Measurements from ENCODE around the gene RETREG2.

DNA sequence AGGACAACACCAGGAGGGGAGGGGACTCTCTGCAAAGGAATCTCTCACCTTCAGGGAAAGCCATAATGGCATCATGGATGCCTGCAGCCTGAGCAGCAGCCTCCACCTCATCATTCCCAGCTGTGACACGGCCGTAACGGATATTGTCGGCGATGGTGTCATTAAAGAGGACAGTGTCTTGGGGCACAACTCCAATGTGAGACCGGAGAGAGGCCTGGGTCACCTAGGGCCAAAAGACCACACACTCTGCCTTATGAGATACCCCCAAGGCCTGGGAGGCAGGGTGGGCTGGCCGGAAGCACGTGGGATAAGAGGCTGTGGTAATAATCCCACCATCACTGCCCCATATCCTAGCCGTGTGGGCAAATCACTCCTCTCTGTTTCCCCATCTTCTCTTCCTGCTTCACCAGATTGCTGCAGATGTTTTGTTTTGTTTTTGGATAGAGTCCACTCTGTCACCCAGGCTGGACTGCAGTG lies 32.8 kb downstream of the RETREG2 start:
- TF ChIP-seq EP300 (IDR thresholded peaks at IDR 0.05) (no peak), POLR2AphosphoS5 (IDR thresholded peaks at IDR 0.05) (no peak)
- TF ChIP-seq, protein P1, sequence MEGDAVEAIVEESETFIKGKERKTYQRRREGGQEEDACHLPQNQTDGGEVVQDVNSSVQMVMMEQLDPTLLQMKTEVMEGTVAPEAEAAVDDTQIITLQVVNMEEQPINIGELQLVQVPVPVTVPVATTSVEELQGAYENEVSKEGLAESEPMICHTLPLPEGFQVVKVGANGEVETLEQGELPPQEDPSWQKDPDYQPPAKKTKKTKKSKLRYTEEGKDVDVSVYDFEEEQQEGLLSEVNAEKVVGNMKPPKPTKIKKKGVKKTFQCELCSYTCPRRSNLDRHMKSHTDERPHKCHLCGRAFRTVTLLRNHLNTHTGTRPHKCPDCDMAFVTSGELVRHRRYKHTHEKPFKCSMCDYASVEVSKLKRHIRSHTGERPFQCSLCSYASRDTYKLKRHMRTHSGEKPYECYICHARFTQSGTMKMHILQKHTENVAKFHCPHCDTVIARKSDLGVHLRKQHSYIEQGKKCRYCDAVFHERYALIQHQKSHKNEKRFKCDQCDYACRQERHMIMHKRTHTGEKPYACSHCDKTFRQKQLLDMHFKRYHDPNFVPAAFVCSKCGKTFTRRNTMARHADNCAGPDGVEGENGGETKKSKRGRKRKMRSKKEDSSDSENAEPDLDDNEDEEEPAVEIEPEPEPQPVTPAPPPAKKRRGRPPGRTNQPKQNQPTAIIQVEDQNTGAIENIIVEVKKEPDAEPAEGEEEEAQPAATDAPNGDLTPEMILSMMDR (IDR thresholded peaks at IDR 0.05): no peak
